ENCODE results near the gene HOXB6.

The HOXB6 gene

GRCh38 chr17:48636177-48637018 is 31.6 kb upstream of the HOXB6 start:
- FAIRE-seq, result peak; percentile 48
- DNase-seq (ENCODE audit: extremely low spot score, insufficient read length, low read depth), result peak; percentile 53

- no peak for DNase-seq (ENCODE audit: extremely low spot score, insufficient read length, low read depth)
- FAIRE-seq, result no peak
Measured at GRCh38 chr17:48634493-48635208, 29.9 kb upstream of the HOXB6 start.

- FAIRE-seq, result no peak
- DNase-seq (ENCODE audit: extremely low spot score, insufficient read length, low read depth), result no peak
Measured at GRCh38 chr17:48633266-48633677, 28.5 kb upstream of the HOXB6 start.

- FAIRE-seq (no peak), DNase-seq (ENCODE audit: extremely low spot score, insufficient read length, low read depth) (no peak)
Measured at GRCh38 chr17:48632579-48633265, 27.9 kb upstream of the HOXB6 start.

- FAIRE-seq (peak; percentile 67), DNase-seq (ENCODE audit: extremely low spot score, insufficient read length, low read depth) (no peak)
Measured at GRCh38 chr17:48631693-48632578, 27.1 kb upstream of the HOXB6 start.

GRCh38 chr17:48630925-48631692 is 26.3 kb upstream of the HOXB6 start:
- FAIRE-seq, result no peak
- no peak for DNase-seq (ENCODE audit: extremely low spot score, insufficient read length, low read depth)

GRCh38 chr17:48630009-48630924 is 25.5 kb upstream of the HOXB6 start:
- no peak for DNase-seq (ENCODE audit: extremely low spot score, insufficient read length, low read depth)
- no peak for FAIRE-seq

- FAIRE-seq, result no peak
Measured at GRCh38 chr17:48629411-48629759, 24.6 kb upstream of the HOXB6 start.

GRCh38 chr17:48628649-48629410 is 24.0 kb upstream of the HOXB6 start:
- DNase-seq (ENCODE audit: extremely low spot score, insufficient read length, low read depth) (no peak), FAIRE-seq (no peak)

More at GRCh38 chr17:48629411-48629759, 24.6 kb upstream of the HOXB6 start:
- no peak for DNase-seq (ENCODE audit: extremely low spot score, insufficient read length, low read depth)

GRCh38 chr17:48627623-48628521 is 23.1 kb upstream of the HOXB6 start:
- DNase-seq (ENCODE audit: extremely low spot score, insufficient read length, low read depth) (no peak), FAIRE-seq (no peak)

- DNase-seq (ENCODE audit: extremely low spot score, insufficient read length, low read depth), result no peak
- FAIRE-seq, result no peak
Measured at GRCh38 chr17:48627118-48627597, 22.4 kb upstream of the HOXB6 start.

GRCh38 chr17:48626245-48627117 is 21.7 kb upstream of the HOXB6 start, which contains the start of gene HOXB9:
TSS of gene HOXB9 (minus strand) at chr17:48626358. CDS start at chr17:48626269, 89 bp downstream.
- FAIRE-seq (peak; percentile 31), DNase-seq (ENCODE audit: extremely low spot score, insufficient read length, low read depth) (no peak)

GRCh38 chr17:48625495-48626244 is 20.9 kb upstream of the HOXB6 start:
- DNase-seq (ENCODE audit: extremely low spot score, insufficient read length, low read depth) (no peak), FAIRE-seq (peak; percentile 15)
